D721Med (cell line): ENCODE measurements around the gene DCAF7.

Experiments used
- DNase-seq: peaks from one replicate; pipeline ENCODE4 v3.0.0; 2011; ENCODE audit warnings: low spot score; ENCODE audit not compliant: insufficient read length
- FAIRE-seq: peaks from 2 replicates; lab custom pipeline; 2011; peaks lifted over from hg19 to GRCh38; lab: Jason Lieb, UNC
- TF ChIP-seq, protein P1 (sequence below): IDR thresholded peaks from 2 replicates; pipeline ENCODE4 v1.5.1; 2012; ENCODE audit warnings: mild to moderate bottlenecking, control low read depth; ENCODE audit not compliant: insufficient read depth; ENCODE audit errors: missing control alignments

Gene DCAF7, protein sequence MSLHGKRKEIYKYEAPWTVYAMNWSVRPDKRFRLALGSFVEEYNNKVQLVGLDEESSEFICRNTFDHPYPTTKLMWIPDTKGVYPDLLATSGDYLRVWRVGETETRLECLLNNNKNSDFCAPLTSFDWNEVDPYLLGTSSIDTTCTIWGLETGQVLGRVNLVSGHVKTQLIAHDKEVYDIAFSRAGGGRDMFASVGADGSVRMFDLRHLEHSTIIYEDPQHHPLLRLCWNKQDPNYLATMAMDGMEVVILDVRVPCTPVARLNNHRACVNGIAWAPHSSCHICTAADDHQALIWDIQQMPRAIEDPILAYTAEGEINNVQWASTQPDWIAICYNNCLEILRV

DNA sequence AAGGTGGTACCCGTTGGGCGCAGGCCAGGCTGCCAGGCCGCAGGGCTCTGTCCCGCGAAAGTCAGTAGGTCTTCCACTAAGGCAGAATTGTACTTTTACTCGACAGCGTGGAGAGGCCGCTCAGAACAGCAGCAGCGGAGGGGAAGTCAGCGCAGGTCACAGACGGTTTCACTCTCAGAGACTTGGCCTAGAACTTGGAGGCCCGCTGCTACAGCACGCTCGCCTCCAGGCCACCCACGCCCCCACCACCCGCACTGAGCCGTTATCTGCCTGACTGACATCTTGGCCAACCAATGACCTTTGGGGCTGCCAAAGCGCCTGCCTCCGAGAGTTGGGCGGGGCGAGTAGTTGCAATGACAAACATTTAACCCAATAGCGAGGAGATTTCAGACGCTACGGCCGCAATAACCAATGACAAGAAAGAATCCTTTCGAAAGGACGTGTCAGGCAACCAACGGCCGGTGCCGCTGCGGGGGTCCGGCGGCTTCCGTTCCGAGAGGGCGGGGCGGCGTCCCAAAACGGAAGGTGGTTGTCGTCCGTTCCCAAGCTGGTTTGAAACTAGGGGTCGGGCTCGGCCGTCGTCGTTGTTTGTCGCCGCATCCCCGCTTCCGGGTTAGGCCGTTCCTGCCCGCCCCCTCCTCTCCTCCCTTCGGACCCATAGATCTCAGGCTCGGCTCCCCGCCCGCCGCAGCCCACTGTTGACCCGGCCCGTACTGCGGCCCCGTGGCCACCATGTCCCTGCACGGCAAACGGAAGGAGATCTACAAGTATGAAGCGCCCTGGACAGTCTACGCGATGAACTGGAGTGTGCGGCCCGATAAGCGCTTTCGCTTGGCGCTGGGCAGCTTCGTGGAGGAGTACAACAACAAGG, at the start of gene DCAF7:
Gene DCAF7 (plus strand): TSS at position 532 of the 871 bp plus-strand sequence. CDS start 201 bp downstream, at position 733.
- DNase-seq, result peak; percentile 97
- TF ChIP-seq, protein P1, sequence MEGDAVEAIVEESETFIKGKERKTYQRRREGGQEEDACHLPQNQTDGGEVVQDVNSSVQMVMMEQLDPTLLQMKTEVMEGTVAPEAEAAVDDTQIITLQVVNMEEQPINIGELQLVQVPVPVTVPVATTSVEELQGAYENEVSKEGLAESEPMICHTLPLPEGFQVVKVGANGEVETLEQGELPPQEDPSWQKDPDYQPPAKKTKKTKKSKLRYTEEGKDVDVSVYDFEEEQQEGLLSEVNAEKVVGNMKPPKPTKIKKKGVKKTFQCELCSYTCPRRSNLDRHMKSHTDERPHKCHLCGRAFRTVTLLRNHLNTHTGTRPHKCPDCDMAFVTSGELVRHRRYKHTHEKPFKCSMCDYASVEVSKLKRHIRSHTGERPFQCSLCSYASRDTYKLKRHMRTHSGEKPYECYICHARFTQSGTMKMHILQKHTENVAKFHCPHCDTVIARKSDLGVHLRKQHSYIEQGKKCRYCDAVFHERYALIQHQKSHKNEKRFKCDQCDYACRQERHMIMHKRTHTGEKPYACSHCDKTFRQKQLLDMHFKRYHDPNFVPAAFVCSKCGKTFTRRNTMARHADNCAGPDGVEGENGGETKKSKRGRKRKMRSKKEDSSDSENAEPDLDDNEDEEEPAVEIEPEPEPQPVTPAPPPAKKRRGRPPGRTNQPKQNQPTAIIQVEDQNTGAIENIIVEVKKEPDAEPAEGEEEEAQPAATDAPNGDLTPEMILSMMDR, result no peak
- no peak for FAIRE-seq

DNA sequence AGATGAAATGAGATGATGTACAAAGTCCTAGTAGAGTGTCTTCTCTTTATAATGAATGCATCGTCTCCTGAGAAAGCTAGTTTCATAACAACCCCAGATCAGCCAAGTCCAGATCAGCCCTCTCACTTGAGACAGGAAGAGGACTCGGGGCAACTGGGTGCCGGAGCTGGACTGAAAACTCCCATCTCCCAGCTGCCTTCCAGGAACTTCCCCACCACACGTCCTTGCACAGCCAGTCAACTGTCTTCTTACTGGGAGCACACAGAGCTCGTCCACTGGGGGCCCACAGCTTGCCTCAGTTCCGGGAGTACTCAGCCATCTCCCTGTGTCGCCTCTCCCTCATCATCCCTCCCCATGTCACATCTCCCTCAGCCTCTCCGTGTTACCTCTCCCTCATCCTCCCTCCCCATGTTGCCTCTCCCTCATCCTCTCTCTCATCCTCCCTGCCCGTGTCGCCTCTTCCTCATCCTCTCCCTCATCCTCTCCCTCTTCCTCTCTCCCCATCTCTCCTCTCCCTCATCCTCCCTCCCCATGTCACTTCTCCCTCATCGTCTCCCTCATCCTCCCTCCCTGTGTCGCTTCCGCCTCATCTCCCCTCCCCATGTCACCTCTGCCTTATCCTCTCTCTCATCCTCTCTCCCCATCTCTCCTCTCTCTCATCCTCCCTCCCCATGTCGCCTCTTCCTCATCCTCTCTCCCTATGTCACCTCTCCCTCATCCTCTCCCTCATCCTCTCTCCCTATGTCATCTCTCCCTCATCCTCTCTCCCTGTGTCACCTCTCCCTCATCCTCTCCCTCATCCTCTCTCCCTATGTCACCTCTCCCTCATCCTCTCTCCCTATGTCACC, 49.5 kb upstream of the DCAF7 start:
- FAIRE-seq, result no peak
- TF ChIP-seq, protein P1, result no peak

DNA sequence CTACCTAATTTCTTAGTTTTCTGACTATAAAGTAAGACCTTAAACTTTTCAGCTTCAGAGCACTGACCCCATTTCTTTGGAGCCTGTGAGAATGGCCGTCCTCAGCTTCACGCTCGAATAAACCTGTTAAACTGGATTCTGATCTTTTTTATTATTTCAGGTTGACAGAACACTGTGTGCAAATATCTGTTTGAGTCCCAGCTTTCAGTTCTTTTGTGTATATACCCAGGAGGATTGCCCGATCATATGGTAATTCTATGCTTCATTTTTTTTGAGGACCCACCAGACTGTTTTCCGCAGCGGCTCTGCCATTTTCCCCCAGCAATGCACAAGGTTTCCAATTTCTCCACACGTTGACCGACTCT, 47.0 kb upstream of the DCAF7 start:
- TF ChIP-seq, protein P1, result no peak
- no peak for FAIRE-seq

More for the DNA sequence above, 49.5 kb upstream of the DCAF7 start:
- DNase-seq, result no peak

DNA sequence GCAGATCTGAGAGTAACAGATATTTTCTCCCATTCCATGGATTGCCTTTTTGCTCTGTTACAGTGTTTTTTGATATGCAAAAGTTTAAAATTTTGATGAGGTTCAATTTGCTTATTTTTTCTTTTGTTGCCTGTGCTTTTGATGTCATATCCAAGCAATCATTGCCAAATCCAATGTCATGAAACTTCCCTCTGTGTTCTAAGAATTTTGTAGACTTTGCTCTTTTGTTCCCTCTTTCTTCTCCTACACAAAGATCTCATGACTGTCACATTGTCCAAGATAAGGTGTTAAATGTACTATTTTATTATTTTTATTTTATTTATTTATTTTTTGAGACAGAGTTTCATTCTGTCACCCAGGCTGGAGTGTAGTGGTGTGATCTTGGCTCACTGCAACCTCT, 46.0 kb upstream of the DCAF7 start:
- TF ChIP-seq, protein P1, result no peak
- DNase-seq (no peak), FAIRE-seq (no peak)

More for the DNA sequence above, 47.0 kb upstream of the DCAF7 start:
- no peak for DNase-seq

DNA sequence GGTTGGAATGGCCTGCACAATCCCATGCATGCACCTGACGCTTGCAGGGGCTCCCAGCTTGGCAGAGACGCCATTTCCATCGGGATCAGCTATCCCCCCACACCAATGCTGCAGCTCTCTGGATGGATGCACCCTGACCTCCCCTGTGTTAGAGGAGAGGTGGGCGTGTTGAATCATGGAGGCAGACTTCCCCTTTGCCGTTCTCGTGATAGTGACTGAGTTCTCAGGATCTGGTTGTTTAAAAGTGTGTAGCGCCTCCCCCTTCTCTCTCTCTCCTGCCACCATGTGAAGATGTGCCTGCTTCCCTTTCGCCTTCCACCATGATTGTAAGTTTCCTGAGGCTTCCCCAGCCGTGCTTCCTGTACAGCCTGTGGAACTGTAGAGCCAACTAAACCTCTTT, 44.9 kb upstream of the DCAF7 start:
- DNase-seq (no peak), FAIRE-seq (no peak)
- TF ChIP-seq, protein P1, result no peak

DNA sequence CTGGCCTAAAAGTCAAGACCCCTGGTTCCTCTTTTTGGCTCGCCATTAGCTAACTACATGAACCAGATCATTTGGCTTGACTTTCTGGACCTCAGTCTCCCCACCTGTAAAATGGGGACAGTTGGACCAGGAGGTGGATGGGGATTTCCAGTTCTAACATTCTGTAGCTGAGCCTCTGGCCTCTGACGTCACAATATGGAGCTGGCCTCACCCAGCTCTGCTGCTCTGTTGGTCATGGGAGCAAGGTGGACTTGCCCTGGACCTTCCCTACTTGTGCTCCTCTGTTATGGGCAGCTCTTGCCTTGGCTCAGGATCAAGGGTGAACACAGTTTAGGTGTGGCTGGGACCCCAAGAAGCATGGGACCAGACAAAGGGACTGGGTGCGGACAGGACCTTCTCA, 43.6 kb upstream of the DCAF7 start:
- TF ChIP-seq, protein P1, result no peak
- DNase-seq, result no peak
- no peak for FAIRE-seq
